Naive thymus-derived CD8-positive, alpha-beta T cell (primary cell): Measurements from ENCODE around the gene PIGC. TPM values are rescaled to one million over a fixed set of nuclear protein-coding genes. Genes with fewer than 3 reads are reported as not detected.

ENCODE experiments used
- ATAC-seq, 2 donors: fragments of 150-1000 bp; cut with Tn5 transposase in 1 of 2; sonication (Bioruptor Pico), chemical (Tn5 transposase) in 1 of 2; 1 replicate in 1 of 2; 2 replicates in 1 of 2; pipeline ENCODE4 v1.10.0; 2021; ENCODE audit warnings: mild to moderate bottlenecking in 2 of 2, moderate library complexity in 2 of 2
- POLR2A ChIA-PET: fragments of 350-600 bp; sonication (Branson Sonifier 250); formaldehyde crosslinking; loops from one replicate; lab custom pipeline; 2021; ENCODE audit warnings: antibody characterized with exemption; lab: Charles Lee
- DNase-seq, 10 donors: peaks; one replicate each; pipeline versions ENCODE4 v3.0.0 to v3.0.0-alpha.2; 2020 to 2022
- H3K27ac Mint-ChIP-seq, 10 donors: one replicate each; pipeline ENCODE4 v1.8.0; 2020 to 2022; ENCODE audit warnings: mild to moderate bottlenecking in 10 of 10, mixed read lengths in 10 of 10, moderate library complexity in 4 of 10, inconsistent platforms in 1 of 10
- H3K27me3 Mint-ChIP-seq, 5 donors: one replicate each; pipeline ENCODE4 v1.8.0; 2021 to 2022; ENCODE audit warnings: mixed read lengths in 5 of 5
- H3K36me3 Mint-ChIP-seq, 3 donors: one replicate each; pipeline ENCODE4 v1.8.0; 2020 to 2022; ENCODE audit warnings: mixed read lengths in 3 of 3, mild to moderate bottlenecking in 2 of 3, inconsistent platforms in 1 of 3
- H3K4me1 Mint-ChIP-seq, 4 donors: one replicate each; pipeline ENCODE4 v1.8.0; 2021 to 2022; ENCODE audit warnings: mixed read lengths in 4 of 4
- H3K4me3 Mint-ChIP-seq, 10 donors: one replicate each; pipeline ENCODE4 v1.8.0; 2020 to 2022; ENCODE audit warnings: mild to moderate bottlenecking in 10 of 10, mixed read lengths in 10 of 10, moderate library complexity in 6 of 10, inconsistent platforms in 1 of 10
- H3K9me3 Mint-ChIP-seq, 9 donors: one replicate each; pipeline ENCODE4 v1.8.0; 2020 to 2022; ENCODE audit warnings: mixed read lengths in 9 of 9, mild to moderate bottlenecking in 3 of 9, inconsistent platforms in 1 of 9, moderate library complexity in 1 of 9
- polyA plus RNA-seq, 3 donors: library from polyadenylated mRNA; unstranded; fragments of 300-500 nt; fragmentation: Illumina TruSeq; gene quantifications; one replicate each; pipeline ENCODE4 v1.2.3, GENCODE V29; 2021
- total RNA-seq, 8 experiments: library from RNA in 2 of 8; stranded (reverse) in 2 of 8; gene quantifications; one replicate each; pipeline ENCODE4 v1.2.3 and lab custom pipeline; 2021 to 2026

PIGC gene
- total RNA-seq (10 to 100 TPM; 35.8 to 43.2 TPM), polyA plus RNA-seq (10 to 100 TPM; 69.1 to 92.8 (median 86.1) TPM), total RNA-seq (lab: John Stamatoyannopoulos, UW) (19.8 to 33.9 (median 22.4) reads per million in 6 experiments)

- H3K4me3 Mint-ChIP-seq: peak within 1 kb of the TSS; percentile 87 to 96 (median 94)
- peaks cover 38 to 50% (median 43%) of the 10 kb centered on the region in 4 donors for H3K4me1 Mint-ChIP-seq
- H3K27me3 Mint-ChIP-seq: no peaks in the 10 kb centered on the region
- peak; percentile 99 for ATAC-seq
- H3K36me3 Mint-ChIP-seq: peaks cover 5 to 31% (median 9%) of the 10 kb centered on the region in 3 donors
- no peaks in the 10 kb centered on the region for H3K9me3 Mint-ChIP-seq
- DNase-seq: peak; percentile 81 to 94 (median 88)
- peak within 1 kb of the TSS; percentile 92 to 97 (median 96) for H3K27ac Mint-ChIP-seq
- POLR2A ChIA-PET: interaction anchor here (0.7 to 2.6 kb wide), 6 partner anchors 13 to 353 kb away, joined by 3 to 13 read pairs (median 6); no protein-coding TSS in a partner anchor
Measured at GRCh38 chr1:172443666-172444453, at the start of gene PIGC. Gene PIGC (minus strand): TSS chr1:172444069. CDS start chr1:172442622, 1,447 bp downstream.

GRCh38 chr1:172492421-172492820, 48.6 kb upstream of the PIGC start:
- POLR2A ChIA-PET: no interaction called here
- ATAC-seq (no peak), DNase-seq (no peak)
- H3K4me1 Mint-ChIP-seq: peaks cover 1 to 5% (median 5%) of the 10 kb centered on the region in 4 donors
- no peaks in the 10 kb centered on the region for H3K9me3 Mint-ChIP-seq
- peak overlapping the region in 1 of 10 donors; percentile 2 for H3K27ac Mint-ChIP-seq
- H3K27me3 Mint-ChIP-seq: peaks cover 0 to 15% (median 6%) of the 10 kb centered on the region in 5 donors
- no peaks in the 10 kb centered on the region for H3K36me3 Mint-ChIP-seq
- H3K4me3 Mint-ChIP-seq: no peak overlapping the region

GRCh38 chr1:172489847-172490246, 46.0 kb upstream of the PIGC start:
- ATAC-seq: no peak
- POLR2A ChIA-PET: no interaction called here

GRCh38 chr1:172488393-172488792, 44.5 kb upstream of the PIGC start:
- peaks cover 5 to 10% (median 7%) of the 10 kb centered on the region in 4 donors for H3K4me1 Mint-ChIP-seq
- H3K4me3 Mint-ChIP-seq: no peak overlapping the region
- POLR2A ChIA-PET: interaction anchor here (0.9 kb wide), 1 partner anchor 15 kb away, joined by 3 read pairs; no protein-coding TSS in a partner anchor
- peaks cover 1 to 15% (median 6%) of the 10 kb centered on the region in 5 donors for H3K27me3 Mint-ChIP-seq
- no peaks in the 10 kb centered on the region for H3K9me3 Mint-ChIP-seq
- H3K27ac Mint-ChIP-seq: no peak overlapping the region
- ATAC-seq (no peak), DNase-seq (no peak)
- H3K36me3 Mint-ChIP-seq: no peaks in the 10 kb centered on the region

More at GRCh38 chr1:172489847-172490246, 46.0 kb upstream of the PIGC start:
- peaks cover 4 to 8% (median 6%) of the 10 kb centered on the region in 4 donors for H3K4me1 Mint-ChIP-seq
- no peak for DNase-seq
- H3K36me3 Mint-ChIP-seq: no peaks in the 10 kb centered on the region
- peaks cover 0 to 15% (median 6%) of the 10 kb centered on the region in 5 donors for H3K27me3 Mint-ChIP-seq
- no peaks in the 10 kb centered on the region for H3K9me3 Mint-ChIP-seq
- no peak overlapping the region for H3K4me3 Mint-ChIP-seq
- H3K27ac Mint-ChIP-seq: no peak overlapping the region

- Mint-ChIP-seq H3K27ac (no peak overlapping the region), H3K9me3 (no peaks in the 10 kb centered on the region), H3K27me3 (peaks cover 1 to 15% (median 6%) of the 10 kb centered on the region in 5 donors), H3K36me3 (no peaks in the 10 kb centered on the region), H3K4me3 (peak overlapping the region in 1 of 10 donors; percentile 15), H3K4me1 (peaks cover 5 to 10% (median 7%) of the 10 kb centered on the region in 4 donors)
- ATAC-seq: peak in 1 of 2 donors; percentile 44
- POLR2A ChIA-PET: no interaction called here
- no peak for DNase-seq
Measured at GRCh38 chr1:172487550-172487949, 43.7 kb upstream of the PIGC start.

- no peak overlapping the region for H3K4me3 Mint-ChIP-seq
- H3K4me1 Mint-ChIP-seq: peaks cover 5 to 10% (median 7%) of the 10 kb centered on the region in 4 donors
- H3K27ac Mint-ChIP-seq: no peak overlapping the region
- ATAC-seq (no peak), DNase-seq (no peak)
- POLR2A ChIA-PET: no interaction called here
- H3K9me3 Mint-ChIP-seq: no peaks in the 10 kb centered on the region
- H3K27me3 Mint-ChIP-seq: peaks cover 3 to 10% (median 6%) of the 10 kb centered on the region in 5 donors
- H3K36me3 Mint-ChIP-seq: no peaks in the 10 kb centered on the region
Measured at GRCh38 chr1:172486805-172487454, 43.1 kb upstream of the PIGC start.

- H3K9me3 Mint-ChIP-seq: no peaks in the 10 kb centered on the region
- POLR2A ChIA-PET: no interaction called here
- H3K4me3 Mint-ChIP-seq: no peak overlapping the region
- ATAC-seq (no peak), DNase-seq (no peak)
- H3K27ac Mint-ChIP-seq: peak overlapping the region in 1 of 10 donors; percentile 65
- peaks cover 5 to 10% (median 8%) of the 10 kb centered on the region in 4 donors for H3K4me1 Mint-ChIP-seq
- peaks cover 0 to 3% (median 2%) of the 10 kb centered on the region in 5 donors for H3K27me3 Mint-ChIP-seq
- no peaks in the 10 kb centered on the region for H3K36me3 Mint-ChIP-seq
Measured at GRCh38 chr1:172485626-172486025, 41.8 kb upstream of the PIGC start.

- no peak overlapping the region for H3K4me3 Mint-ChIP-seq
- no peaks in the 10 kb centered on the region for H3K36me3 Mint-ChIP-seq
- no peak overlapping the region for H3K27ac Mint-ChIP-seq
- H3K9me3 Mint-ChIP-seq: no peaks in the 10 kb centered on the region
- ATAC-seq: no peak
- H3K4me1 Mint-ChIP-seq: peaks cover 5 to 18% (median 12%) of the 10 kb centered on the region in 4 donors
- POLR2A ChIA-PET: no interaction called here
- peaks cover 2 to 9% (median 3%) of the 10 kb centered on the region in 5 donors for H3K27me3 Mint-ChIP-seq
- DNase-seq: no peak
Measured at GRCh38 chr1:172484252-172484651, 40.4 kb upstream of the PIGC start.

GRCh38 chr1:172483448-172483847, 39.6 kb upstream of the PIGC start:
- H3K27me3 Mint-ChIP-seq: peaks cover 2 to 9% (median 3%) of the 10 kb centered on the region in 5 donors
- no peaks in the 10 kb centered on the region for H3K9me3 Mint-ChIP-seq

GRCh38 chr1:172482044-172482443, 38.2 kb upstream of the PIGC start:
- POLR2A ChIA-PET: no interaction called here

More at GRCh38 chr1:172483448-172483847, 39.6 kb upstream of the PIGC start:
- DNase-seq (no peak), ATAC-seq (no peak)
- no peak overlapping the region for H3K4me3 Mint-ChIP-seq
- POLR2A ChIA-PET: no interaction called here
- peaks cover 5 to 18% (median 12%) of the 10 kb centered on the region in 4 donors for H3K4me1 Mint-ChIP-seq
- H3K36me3 Mint-ChIP-seq: no peaks in the 10 kb centered on the region
- no peak overlapping the region for H3K27ac Mint-ChIP-seq

GRCh38 chr1:172480431-172480830, 36.6 kb upstream of the PIGC start:
- Mint-ChIP-seq H3K27me3 (peaks cover 2 to 9% (median 3%) of the 10 kb centered on the region in 5 donors), H3K4me3 (no peak overlapping the region), H3K27ac (no peak overlapping the region), H3K36me3 (no peaks in the 10 kb centered on the region), H3K9me3 (no peaks in the 10 kb centered on the region), H3K4me1 (peaks cover 0 to 10% (median 6%) of the 10 kb centered on the region in 4 donors)
- ATAC-seq (no peak), DNase-seq (no peak)
- POLR2A ChIA-PET: no interaction called here

More at GRCh38 chr1:172482044-172482443, 38.2 kb upstream of the PIGC start:
- H3K4me3 Mint-ChIP-seq: no peak overlapping the region
- peaks cover 2 to 9% (median 3%) of the 10 kb centered on the region in 5 donors for H3K27me3 Mint-ChIP-seq
- H3K36me3 Mint-ChIP-seq: no peaks in the 10 kb centered on the region
- ATAC-seq (no peak), DNase-seq (no peak)
- no peaks in the 10 kb centered on the region for H3K9me3 Mint-ChIP-seq
- peaks cover 0 to 10% (median 7%) of the 10 kb centered on the region in 4 donors for H3K4me1 Mint-ChIP-seq
- no peak overlapping the region for H3K27ac Mint-ChIP-seq

- DNase-seq: no peak
- H3K27me3 Mint-ChIP-seq: peaks cover 1 to 9% (median 8%) of the 10 kb centered on the region in 5 donors
- no peaks in the 10 kb centered on the region for H3K36me3 Mint-ChIP-seq
- POLR2A ChIA-PET: no interaction called here
- no peak for ATAC-seq
- H3K4me3 Mint-ChIP-seq: no peak overlapping the region
- H3K27ac Mint-ChIP-seq: no peak overlapping the region
- peaks cover 0 to 10% (median 4%) of the 10 kb centered on the region in 4 donors for H3K4me1 Mint-ChIP-seq
- H3K9me3 Mint-ChIP-seq: no peaks in the 10 kb centered on the region
Measured at GRCh38 chr1:172478485-172478884, 34.6 kb upstream of the PIGC start.
